NCI-H128 (cell line): ENCODE results near the gene RNGTT.

Experiments used
- DNase-seq: peaks from one replicate; lab custom pipeline; 2025; ENCODE audit not compliant: unreplicated experiment; lab: John Stamatoyannopoulos, UW

The RNGTT gene

DNA sequence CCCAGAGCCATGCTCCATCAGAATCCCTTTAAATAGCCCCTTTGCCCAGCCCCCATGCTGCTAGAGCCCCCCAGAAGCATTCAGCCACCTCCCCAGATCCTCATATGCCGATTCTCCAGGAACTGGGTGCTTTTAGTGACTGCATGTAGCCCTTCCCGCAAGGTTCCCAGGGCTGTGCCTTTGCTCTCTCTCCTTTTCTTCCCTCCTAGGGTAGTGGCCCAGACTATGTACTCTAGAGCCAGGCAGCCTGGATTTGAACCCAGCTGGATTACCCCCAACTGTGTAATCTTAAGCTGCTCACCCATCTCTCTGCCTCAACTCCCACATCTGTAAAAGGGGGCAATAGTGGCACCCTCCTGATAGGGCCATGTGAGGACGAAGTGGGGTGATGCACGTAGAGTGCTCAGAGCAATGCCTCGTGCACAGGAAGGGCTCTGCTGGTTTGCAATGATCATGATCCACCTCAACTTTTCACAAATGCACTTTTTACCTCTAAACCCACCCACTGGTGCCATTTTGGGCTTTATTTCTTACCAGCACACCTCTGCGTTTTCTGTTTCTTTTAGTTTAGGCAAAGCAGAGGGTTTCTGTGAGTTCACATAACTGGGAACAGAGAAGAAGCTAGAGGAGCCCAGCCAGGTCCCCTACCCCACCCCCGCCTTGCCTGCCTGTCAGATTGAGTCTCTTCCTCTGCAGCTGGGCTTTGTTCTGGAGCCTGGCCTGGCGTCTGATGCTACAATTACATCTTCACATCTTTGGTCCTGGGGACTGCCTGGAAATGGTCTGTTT lies 396.5 kb downstream of the RNGTT start:
- DNase-seq = no peak

DNA sequence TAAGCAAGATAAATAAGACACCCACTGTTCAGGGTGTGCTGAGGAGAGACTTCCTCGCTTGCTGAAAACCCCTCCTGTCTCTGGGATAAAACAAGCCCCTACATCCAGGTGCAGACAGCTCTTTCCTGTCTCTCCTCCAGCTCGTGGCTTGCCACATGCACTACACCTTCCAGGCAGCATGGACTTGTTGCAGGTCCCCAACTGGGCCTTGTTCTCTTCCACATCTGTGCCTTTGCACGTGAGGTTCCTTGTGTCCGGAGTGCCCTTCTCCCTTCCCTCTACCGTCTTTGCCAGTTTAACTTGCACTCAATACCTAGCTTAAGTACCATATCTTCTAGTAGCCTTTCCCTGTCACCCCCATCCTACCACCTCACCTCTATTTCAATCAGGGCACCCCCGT lies 397.6 kb downstream of the RNGTT start:
- no peak for DNase-seq

DNA sequence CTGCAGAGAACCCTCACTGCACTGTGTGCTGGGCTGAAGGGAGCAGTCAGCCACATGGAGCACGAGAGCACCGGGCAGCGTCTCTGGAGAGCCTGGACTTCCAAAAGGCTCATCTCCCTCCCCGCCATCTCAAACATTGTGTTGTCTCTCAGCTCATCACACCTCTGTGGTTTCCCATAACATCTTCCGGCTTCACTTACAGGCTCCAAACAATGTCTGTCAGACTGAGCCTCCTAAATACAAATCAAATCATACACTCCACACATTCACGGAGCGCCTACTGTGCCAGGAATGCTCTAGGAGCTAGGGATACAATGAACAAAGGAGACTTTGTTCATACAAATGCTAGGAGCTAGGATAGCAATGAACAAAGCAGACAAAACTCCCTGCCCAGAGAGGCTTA lies 398.0 kb downstream of the RNGTT start:
- no peak for DNase-seq

DNA sequence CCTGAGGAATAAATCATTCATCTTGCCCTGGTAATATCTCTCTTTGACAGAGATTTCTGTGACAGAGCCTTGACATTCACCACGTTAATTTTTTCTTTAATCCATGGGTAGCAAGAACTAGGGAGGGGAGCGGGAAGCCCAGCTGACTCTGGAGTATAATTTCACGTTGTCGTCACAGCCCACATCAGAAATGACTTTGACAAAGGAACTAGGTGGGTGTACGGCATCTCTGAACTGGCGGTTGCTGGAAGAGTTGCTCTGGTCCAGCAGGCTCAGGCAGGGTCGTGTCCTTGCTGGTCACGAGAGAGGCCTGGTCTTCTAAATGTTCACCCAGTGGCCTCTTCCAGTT lies 400.2 kb downstream of the RNGTT start:
- DNase-seq = no peak

DNA sequence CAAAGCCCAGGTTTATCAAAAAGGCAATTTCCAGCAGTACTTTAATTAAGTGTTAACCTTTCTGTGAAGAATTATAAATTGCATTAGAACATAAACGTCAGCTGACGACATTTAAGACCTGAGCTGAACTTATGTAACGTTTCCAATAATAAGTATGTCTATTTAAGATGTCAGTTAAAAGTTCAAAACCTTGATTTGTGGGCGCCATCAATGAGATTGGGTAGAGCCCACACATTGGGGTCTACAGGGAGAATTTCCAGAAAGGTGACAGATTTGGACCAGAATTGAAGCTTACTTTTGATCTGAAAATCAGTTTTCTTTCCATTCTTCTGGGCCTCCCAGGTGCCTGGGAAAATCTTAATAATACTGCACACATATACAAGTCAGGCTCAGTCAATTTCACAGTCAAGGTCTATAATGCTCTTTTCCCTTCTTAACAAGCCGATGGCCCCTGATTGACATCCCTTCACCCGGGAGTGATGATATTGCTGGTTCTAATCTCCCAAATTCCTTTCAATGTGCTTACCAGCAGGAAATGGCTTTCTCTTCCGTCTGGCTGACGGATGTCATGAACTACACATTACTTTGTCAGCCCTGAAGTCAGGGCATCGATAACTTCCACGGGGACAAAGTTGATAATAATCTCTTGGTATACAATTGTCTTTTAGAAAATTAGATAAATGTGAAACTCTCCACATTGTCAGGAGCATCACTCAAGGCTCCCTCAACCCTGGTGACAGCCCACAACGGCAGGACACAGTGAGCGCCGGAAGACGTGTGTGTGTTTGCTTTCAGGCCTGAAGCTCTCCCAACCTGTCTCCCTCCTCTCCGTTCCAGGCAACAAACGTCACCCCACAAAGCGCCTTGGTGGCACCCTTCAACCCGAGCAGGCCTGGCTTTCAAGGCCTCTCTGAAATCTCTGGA lies 400.8 kb downstream of the RNGTT start:
- no peak for DNase-seq

DNA sequence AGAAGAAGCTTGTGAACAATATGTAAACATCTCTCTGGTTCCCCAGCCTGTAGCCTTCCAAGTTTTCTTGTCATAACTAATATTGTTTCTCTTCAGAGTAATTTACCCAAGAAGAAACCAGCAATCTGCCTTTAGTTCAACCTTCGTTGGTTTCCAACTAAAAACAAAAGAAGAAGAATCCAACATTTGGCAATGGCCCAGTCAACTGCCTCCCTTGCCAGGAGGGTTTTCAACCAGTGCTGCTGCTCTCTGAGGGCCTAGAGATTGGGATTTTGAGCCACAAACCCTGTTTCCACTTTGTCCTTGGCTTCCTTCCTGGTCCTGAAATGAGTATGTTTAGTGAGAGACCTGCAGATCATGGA lies 401.5 kb downstream of the RNGTT start:
- DNase-seq = no peak

DNA sequence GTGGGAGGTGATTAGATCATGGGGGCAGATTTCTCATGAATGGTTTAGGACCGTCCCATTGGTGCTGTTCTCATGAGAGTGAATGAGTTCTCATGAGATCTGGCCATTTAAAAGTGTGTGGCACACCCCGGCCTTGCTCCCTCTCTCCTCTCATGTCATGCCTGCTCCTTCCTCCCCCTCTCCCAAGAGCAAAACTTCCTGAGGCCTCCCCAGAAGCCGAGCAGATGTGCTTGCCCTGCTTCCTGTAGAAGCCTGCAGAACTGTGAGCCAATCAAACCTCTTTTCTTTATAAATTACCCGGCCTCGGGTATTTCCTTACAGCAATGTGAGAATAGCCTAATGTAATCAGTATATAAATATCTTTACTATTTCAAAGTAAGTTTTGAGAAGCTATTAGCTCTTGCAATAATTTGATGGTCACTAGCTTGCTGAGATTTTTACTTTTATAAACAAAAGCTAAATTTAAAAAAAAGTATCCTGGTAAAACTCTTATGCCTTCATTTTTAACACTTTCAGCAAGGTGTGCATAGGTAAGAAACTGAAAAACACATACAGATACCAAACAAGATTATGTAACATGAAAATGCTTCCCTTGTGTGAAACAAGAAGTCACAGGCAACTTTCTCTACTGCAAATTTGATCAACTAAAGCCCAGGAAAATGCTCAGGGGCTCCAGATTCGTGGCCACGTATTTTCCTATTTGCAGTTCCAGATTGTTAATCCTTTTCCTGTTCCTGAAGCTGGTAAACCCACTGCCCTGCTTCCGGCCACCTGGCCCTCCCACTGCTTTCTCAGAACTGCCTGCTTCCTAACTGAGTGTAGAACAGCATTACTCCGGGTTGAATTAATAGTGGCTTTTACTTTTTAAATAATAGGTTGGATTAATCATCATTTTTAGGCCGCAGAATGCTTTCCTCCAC lies 402.1 kb downstream of the RNGTT start:
- DNase-seq = no peak
